RWPE1 (cell line): ENCODE results near the gene UGT1A8.

Source experiments
- CTCF ChIA-PET: fragments of 350-600 bp; sonication (Branson Sonifier 250); formaldehyde crosslinking; extraction: SDS; loops from one replicate; lab custom pipeline; 2021; lab: Yijun Ruan, JAX
- POLR2A ChIA-PET: fragments of 400-600 bp; formaldehyde crosslinking; extraction: SDS; loops from one replicate; lab custom pipeline; 2020; ENCODE audit warnings: antibody characterized with exemption; ENCODE audit not compliant: low non-redundant PET; lab: Yijun Ruan, JAX
- DNase-seq: peaks from one replicate; pipeline ENCODE4 v3.0.0; 2012; ENCODE audit warnings: low spot score
- H3K27ac ChIP-seq: fragments of 450-650 bp; 2 replicates; pipeline ENCODE4 v1.5.1; 2017
- TF ChIP-seq, protein P1 (sequence below): fragments of 450-650 bp; conservative IDR thresholded peaks from 2 replicates; pipeline ENCODE4 v1.5.1; 2017; ENCODE audit warnings: low read depth, mild to moderate bottlenecking

UGT1A8 gene

DNA sequence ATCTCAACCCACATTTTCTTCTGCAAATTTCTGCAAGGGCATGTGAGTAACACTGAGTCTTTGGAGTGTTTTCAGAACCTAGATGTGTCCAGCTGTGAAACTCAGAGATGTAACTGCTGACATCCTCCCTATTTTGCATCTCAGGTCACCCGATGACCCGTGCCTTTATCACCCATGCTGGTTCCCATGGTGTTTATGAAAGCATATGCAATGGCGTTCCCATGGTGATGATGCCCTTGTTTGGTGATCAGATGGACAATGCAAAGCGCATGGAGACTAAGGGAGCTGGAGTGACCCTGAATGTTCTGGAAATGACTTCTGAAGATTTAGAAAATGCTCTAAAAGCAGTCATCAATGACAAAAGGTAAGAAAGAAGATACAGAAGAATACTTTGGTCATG is 150.6 kb downstream of the UGT1A8 start:
- no peak for DNase-seq
- ChIA-PET CTCF (interaction anchor here (0.6 kb wide), 1 partner anchor 64 kb away, joined by 3 read pairs; no protein-coding TSS in a partner anchor), POLR2A (interaction anchor here (0.8 kb wide), 1 partner anchor 600 kb away, joined by 6 read pairs; no protein-coding TSS in a partner anchor)
- TF ChIP-seq, protein P1, sequence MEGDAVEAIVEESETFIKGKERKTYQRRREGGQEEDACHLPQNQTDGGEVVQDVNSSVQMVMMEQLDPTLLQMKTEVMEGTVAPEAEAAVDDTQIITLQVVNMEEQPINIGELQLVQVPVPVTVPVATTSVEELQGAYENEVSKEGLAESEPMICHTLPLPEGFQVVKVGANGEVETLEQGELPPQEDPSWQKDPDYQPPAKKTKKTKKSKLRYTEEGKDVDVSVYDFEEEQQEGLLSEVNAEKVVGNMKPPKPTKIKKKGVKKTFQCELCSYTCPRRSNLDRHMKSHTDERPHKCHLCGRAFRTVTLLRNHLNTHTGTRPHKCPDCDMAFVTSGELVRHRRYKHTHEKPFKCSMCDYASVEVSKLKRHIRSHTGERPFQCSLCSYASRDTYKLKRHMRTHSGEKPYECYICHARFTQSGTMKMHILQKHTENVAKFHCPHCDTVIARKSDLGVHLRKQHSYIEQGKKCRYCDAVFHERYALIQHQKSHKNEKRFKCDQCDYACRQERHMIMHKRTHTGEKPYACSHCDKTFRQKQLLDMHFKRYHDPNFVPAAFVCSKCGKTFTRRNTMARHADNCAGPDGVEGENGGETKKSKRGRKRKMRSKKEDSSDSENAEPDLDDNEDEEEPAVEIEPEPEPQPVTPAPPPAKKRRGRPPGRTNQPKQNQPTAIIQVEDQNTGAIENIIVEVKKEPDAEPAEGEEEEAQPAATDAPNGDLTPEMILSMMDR, result no peak
- no peak overlapping the region for H3K27ac ChIP-seq

DNA sequence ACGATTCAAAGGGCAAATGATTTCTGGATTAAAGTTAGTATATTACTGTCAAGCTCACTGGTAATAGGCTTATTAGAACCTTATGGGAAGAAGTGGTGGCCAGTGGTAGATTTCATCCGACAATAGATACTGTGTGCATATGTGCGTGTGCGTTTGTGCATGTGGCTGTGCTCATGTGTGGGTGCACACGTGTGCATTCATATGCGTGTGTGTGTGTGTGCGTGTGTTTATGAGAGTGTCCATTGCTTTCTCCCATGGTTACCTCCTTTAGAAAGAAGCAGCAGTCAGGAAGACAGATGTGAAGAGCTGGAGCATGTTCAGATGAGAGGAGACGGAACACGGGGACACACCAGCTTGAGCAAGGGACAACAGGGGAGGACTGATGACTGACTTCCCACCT is 151.8 kb downstream of the UGT1A8 start:
- H3K27ac ChIP-seq, result no peak overlapping the region
- CTCF ChIA-PET, result no interaction called here
- POLR2A ChIA-PET, result no interaction called here
- no peak for DNase-seq
- TF ChIP-seq, protein P1, result no peak

DNA sequence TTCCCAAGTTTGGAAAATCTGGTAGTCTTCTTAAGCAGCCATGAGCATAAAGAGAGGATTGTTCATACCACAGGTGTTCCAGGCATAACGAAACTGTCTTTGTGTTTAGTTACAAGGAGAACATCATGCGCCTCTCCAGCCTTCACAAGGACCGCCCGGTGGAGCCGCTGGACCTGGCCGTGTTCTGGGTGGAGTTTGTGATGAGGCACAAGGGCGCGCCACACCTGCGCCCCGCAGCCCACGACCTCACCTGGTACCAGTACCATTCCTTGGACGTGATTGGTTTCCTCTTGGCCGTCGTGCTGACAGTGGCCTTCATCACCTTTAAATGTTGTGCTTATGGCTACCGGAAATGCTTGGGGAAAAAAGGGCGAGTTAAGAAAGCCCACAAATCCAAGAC is 154.7 kb downstream of the UGT1A8 start:
- TF ChIP-seq, protein P1, result no peak
- ChIA-PET CTCF (no interaction called here), POLR2A (no interaction called here)
- no peak overlapping the region for H3K27ac ChIP-seq
- DNase-seq, result no peak

DNA sequence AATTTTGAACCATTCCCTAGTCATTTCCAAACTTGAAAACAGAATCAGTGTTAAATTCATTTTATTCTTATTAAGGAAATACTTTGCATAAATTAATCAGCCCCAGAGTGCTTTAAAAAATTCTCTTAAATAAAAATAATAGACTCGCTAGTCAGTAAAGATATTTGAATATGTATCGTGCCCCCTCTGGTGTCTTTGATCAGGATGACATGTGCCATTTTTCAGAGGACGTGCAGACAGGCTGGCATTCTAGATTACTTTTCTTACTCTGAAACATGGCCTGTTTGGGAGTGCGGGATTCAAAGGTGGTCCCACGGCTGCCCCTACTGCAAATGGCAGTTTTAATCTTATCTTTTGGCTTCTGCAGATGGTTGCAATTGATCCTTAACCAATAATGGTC is 155.2 kb downstream of the UGT1A8 start:
- TF ChIP-seq, protein P1, result no peak
- ChIA-PET CTCF (no interaction called here), POLR2A (no interaction called here)
- H3K27ac ChIP-seq, result no peak overlapping the region
- DNase-seq, result no peak

DNA sequence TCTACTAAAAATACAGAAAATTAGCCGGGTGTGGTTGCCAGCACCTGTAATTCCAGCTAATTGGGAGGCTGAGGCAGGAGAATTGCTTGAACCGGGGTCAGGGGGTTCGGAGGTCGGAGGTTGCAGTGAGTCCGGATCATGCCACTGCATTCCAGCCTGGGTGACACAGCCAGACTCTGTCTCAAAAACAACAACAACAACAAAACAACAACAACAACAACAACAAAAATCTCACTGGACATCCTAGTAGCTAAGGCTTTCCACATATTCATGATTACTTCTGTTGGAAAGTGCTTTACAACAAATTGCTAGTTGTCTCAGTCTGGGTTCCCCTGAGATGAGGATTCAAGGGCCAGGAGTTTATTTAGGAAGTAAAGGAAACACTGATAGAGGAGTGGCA is 156.4 kb downstream of the UGT1A8 start:
- no peak overlapping the region for H3K27ac ChIP-seq
- TF ChIP-seq, protein P1, result no peak
- ChIA-PET POLR2A (no interaction called here), CTCF (interaction anchor here (1.4 kb wide), 1 partner anchor 325 kb away, joined by 4 read pairs; no protein-coding TSS in a partner anchor)
- no peak for DNase-seq

DNA sequence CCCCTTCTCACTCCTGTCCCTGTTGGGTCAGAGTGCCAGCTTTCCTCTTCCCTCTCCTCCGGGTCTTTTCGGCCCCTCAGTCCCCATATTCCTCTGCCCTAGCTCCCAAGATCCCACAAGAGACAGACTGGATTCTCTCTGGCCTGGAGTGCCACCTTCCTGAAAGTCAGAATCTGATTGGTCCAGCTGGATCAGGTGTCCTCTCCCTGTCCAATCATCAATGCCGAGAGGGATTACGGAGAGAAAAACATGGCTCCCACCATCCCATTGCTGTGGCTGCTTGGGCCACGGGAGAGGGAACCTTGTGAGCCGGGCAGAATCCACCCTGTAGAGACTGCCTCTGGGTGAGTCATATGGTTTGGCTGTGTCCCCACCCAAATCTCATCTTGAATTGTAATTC is 158.0 kb downstream of the UGT1A8 start:
- TF ChIP-seq, protein P1, result no peak

DNA sequence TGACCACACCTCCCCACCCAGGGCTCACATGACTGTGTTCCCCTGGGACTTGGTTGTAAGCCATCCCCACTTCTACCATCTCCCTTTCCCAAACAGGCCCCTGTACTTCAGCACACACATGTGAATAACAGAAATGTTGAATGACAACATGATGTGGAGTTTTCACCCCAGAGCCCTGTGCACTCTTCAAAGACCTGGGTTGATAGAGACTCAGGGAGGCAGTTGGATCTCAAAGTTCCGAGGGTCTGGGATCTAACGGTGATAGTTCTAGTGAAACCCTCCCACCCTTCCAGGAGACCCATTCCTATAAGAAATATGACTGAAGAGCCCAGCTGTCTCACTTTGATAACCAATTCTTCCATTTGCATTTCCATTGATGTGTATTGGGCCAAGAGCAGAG is 160.6 kb downstream of the UGT1A8 start, which contains the start of gene MROH2A:
Gene MROH2A, plus strand, starts transcription at position 301 of the 400 bp plus-strand sequence. CDS start 1,029 bp downstream, outside the sequence.
- POLR2A ChIA-PET, result no interaction called here
- CTCF ChIA-PET, result no interaction called here
- DNase-seq, result no peak
- TF ChIP-seq, protein P1, result no peak
- H3K27ac ChIP-seq, result no peak within 1 kb of the TSS

More for the DNA sequence above, 158.0 kb downstream of the UGT1A8 start:
- ChIA-PET CTCF (no interaction called here), POLR2A (no interaction called here)
- H3K27ac ChIP-seq, result no peak overlapping the region
- no peak for DNase-seq
